SH-SY5Y (cell line): Measurements from ENCODE around the gene NECAB3.

ENCODE experiments used
- GATA2 ChIP-seq: IDR thresholded peaks from 2 replicates; pipeline ENCODE4 v1.6.1; 2011; ENCODE audit warnings: mild to moderate bottlenecking, low read depth, low read length
- GATA3 ChIP-seq: IDR thresholded peaks from 2 replicates; pipeline ENCODE4 v1.6.1; 2011; ENCODE audit warnings: low read depth, mild to moderate bottlenecking, low read length, moderate library complexity

NECAB3 gene

DNA sequence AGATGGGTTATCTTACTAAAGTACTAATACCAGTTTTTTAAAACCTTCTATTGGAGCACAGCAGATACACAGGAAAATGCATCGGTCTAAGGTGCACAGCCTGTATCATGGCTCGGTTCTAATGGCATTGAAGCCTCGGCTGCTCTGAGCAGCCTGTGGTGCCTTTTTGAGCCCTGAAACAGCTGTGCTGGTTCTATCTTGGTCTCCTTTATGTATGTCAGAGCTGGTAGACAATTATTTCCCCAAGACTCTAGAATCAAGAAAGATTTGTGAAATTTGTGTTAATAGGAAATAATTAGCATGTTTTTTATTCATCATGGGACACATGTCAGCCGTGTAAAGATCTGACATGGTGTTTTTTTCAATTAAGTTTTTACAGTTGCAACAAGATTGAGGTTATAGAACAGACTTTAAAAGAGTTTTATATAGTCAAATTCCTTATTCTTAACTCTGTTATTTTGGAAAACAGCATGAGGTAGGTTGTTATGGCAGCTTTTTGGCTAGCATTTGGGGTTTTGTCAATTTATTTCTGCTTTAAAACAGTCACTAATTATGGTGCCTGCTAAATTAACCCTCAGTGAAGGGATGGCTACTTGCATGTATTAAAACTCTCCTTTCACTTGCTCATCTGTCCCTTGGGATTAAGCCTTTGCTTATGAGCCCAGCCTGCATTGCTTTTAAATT, 52.4 kb downstream of the NECAB3 start:
- TF ChIP-seq GATA2 (no peak), GATA3 (no peak)

DNA sequence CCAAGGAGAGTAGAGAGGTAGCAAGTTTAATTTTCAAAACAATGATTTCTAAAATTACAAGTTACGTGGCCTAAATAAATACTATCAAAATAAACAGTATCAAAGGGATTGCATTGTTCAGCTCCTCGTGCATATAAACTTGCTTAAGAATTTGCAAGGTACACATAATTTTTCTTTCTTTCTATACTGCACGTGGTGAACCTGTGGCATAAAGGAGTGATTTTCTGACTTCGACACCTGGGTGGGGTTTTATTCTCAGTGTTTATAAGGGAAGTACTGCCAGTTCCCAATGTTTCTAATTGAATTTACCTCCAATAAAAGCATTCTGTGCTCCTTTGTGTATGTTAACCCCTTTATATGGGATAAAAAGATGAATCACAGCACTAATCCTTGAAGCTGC, 62.2 kb downstream of the NECAB3 start:
- no peak for TF ChIP-seq GATA2
- TF ChIP-seq GATA3: no peak

DNA sequence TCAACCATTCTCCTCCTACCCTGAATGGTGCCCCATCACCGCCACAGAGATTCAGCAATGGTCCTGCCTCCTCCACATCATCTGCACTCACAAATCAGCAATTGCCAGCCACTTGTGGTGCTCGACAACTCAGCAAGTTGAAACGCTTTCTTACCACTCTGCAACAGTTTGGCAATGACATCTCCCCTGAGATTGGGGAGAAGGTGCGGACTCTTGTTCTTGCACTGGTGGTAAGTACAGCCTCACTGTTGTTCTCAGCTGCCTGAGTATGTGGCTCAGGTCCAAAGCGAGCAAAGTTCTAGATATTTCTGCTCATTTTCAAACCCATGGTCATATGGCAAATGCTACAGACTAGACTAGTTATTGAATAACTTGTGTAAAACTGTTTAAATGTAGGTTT, 63.1 kb downstream of the NECAB3 start:
- TF ChIP-seq GATA2 (no peak), GATA3 (no peak)

DNA sequence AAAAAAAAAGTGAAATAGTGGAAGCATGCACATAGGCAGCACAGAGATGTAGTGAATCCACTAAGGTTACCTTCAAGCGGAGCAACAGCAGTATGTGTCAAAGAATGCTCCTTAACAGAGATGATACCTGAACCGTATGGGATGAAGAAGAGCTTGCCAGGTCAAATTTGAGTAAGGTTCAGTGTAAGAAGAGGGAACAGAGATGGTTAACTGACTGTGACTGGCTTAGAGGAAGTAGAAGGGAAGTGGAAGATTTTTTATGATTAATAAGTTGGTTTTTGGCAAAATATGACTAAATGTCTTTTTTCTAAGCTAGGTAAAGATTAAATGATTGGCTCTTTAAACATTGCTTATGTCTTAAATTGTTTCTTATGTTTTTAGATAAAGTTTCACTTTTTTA, 64.7 kb downstream of the NECAB3 start:
- TF ChIP-seq GATA2 (no peak), GATA3 (no peak)
